Measurements from ENCODE around the gene BEST2. TPM values are rescaled to one million over a fixed set of nuclear protein-coding genes. Genes with fewer than 3 reads are reported as not detected.

The BEST2 gene
- total and polyA plus RNA-seq, 2 of the 4 experiments (the other 2 are of a cell fraction): not detected

DNA sequence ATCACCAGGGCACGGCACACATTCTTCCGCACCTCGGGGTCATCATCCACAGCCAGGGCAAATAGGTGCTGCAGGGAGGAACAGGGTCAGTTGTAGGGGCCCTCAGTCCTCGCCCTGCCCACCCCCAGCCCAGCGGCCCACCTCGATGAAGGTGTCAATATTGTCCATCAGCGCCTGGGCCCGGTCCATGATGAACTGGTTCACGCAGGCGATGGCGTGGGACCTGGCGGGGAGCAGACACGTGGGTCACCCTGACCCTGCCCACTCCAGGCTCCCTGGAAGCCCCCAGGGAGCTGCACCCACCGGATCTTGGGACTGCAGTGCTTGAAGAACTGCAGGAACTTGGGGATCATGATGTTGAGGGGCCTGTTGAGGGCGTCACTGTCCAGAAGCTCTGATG lies 36.5 kb upstream of the BEST2 start:
- Histone ChIP-seq H3K18ac (ENCODE audit: low read depth, low read length) (no peak overlapping the region), H2BK120ac (ENCODE audit: low read depth, low read length) (no peak overlapping the region), H3K27ac (ENCODE audit: insufficient read depth, low read length) (no peak overlapping the region), H3K56ac (ENCODE audit: extremely low read depth, insufficient read depth, low read length) (no peak overlapping the region), H4K5ac (ENCODE audit: low read depth, low read length) (no peak overlapping the region), H2BK20ac (ENCODE audit: low read depth, low read length) (no peak overlapping the region), H3K4me1 (ENCODE audit: control insufficient read depth, insufficient read depth, low read length) (no peaks in the 10 kb centered on the region; the same call in 1 of the 2 replicates), H3K14ac (replicated peaks; ENCODE audit: low read depth, low read length) (no peak overlapping the region), H4K20me1 (ENCODE audit: insufficient read depth, low read length) (peaks cover 21% of the 10 kb centered on the region), H2AK5ac (ENCODE audit: low read depth, low read length) (no peak overlapping the region), H3K9ac (ENCODE audit: low read depth, low read length) (no peak overlapping the region), H4K8ac (ENCODE audit: low read depth in 2 of 2, low read length in 2 of 2) (no peak overlapping the region), H3K79me1 (ENCODE audit: low read depth in 1 of 2, low read length in 2 of 2) (peaks cover 27 to 63% of the 10 kb centered on the region in 2 experiments), H3K9me1 (ENCODE audit: insufficient read depth, low read length) (peaks cover 7% of the 10 kb centered on the region; the same call in 1 of the 2 replicates), H4K91ac (ENCODE audit: insufficient read depth, low read depth, low read length) (no peak overlapping the region), H3K36me3 (ENCODE audit: control insufficient read depth, insufficient read depth, low read length) (peaks cover 60% of the 10 kb centered on the region), H3K4me2 (ENCODE audit: low read depth, low read length) (no peak overlapping the region), H3K4ac (ENCODE audit: low read depth, low read length) (no peak overlapping the region), H3K9me3 (ENCODE audit: control insufficient read depth, insufficient read depth, low read length) (no peaks in the 10 kb centered on the region), H3K23ac (ENCODE audit: low read depth, low read length) (no peak overlapping the region), H2BK5ac (ENCODE audit: low read depth, low read length, poor library complexity, severe bottlenecking) (no peak overlapping the region), H2BK15ac (ENCODE audit: low read depth, low read length) (no peak overlapping the region), H3K4me3 (ENCODE audit: insufficient read depth, low read depth, low read length) (no peak overlapping the region), H2AK9ac (replicated peaks; ENCODE audit: low read depth, low read length, poor library complexity) (peak overlapping the region; percentile 13), H3K27me3 (ENCODE audit: control insufficient read depth, insufficient read depth, low read length) (no peaks in the 10 kb centered on the region), H2AFZ (replicated peaks; ENCODE audit: low read length, poor library complexity) (no peak overlapping the region)
- no peak for TF ChIP-seq CEBPB (IDR thresholded peaks at IDR 0.05; ENCODE audit: low read depth, low read length)
- no peak for TF ChIP-seq CHD1 (IDR thresholded peaks at IDR 0.05; ENCODE audit: low read depth, low read length)
- TF ChIP-seq MXI1 (IDR thresholded peaks at IDR 0.05; ENCODE audit: borderline replicate concordance, low read depth, low read length): no peak
- TF ChIP-seq RCOR1 (IDR thresholded peaks at IDR 0.05; ENCODE audit: insufficient replicate concordance, low read length): no peak
- no peak for TF ChIP-seq BHLHE40 (IDR thresholded peaks at IDR 0.05; ENCODE audit: low read depth, low read length)
- TF ChIP-seq, protein P1, sequence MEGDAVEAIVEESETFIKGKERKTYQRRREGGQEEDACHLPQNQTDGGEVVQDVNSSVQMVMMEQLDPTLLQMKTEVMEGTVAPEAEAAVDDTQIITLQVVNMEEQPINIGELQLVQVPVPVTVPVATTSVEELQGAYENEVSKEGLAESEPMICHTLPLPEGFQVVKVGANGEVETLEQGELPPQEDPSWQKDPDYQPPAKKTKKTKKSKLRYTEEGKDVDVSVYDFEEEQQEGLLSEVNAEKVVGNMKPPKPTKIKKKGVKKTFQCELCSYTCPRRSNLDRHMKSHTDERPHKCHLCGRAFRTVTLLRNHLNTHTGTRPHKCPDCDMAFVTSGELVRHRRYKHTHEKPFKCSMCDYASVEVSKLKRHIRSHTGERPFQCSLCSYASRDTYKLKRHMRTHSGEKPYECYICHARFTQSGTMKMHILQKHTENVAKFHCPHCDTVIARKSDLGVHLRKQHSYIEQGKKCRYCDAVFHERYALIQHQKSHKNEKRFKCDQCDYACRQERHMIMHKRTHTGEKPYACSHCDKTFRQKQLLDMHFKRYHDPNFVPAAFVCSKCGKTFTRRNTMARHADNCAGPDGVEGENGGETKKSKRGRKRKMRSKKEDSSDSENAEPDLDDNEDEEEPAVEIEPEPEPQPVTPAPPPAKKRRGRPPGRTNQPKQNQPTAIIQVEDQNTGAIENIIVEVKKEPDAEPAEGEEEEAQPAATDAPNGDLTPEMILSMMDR (conservative IDR thresholded peaks at IDR 0.05; ENCODE audit: low read depth, low read length): no peak
- TF ChIP-seq, protein P2, sequence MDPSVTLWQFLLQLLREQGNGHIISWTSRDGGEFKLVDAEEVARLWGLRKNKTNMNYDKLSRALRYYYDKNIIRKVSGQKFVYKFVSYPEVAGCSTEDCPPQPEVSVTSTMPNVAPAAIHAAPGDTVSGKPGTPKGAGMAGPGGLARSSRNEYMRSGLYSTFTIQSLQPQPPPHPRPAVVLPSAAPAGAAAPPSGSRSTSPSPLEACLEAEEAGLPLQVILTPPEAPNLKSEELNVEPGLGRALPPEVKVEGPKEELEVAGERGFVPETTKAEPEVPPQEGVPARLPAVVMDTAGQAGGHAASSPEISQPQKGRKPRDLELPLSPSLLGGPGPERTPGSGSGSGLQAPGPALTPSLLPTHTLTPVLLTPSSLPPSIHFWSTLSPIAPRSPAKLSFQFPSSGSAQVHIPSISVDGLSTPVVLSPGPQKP (IDR thresholded peaks at IDR 0.05; ENCODE audit: borderline replicate concordance, low read depth, low read length): no peak
- TF ChIP-seq, protein P3, sequence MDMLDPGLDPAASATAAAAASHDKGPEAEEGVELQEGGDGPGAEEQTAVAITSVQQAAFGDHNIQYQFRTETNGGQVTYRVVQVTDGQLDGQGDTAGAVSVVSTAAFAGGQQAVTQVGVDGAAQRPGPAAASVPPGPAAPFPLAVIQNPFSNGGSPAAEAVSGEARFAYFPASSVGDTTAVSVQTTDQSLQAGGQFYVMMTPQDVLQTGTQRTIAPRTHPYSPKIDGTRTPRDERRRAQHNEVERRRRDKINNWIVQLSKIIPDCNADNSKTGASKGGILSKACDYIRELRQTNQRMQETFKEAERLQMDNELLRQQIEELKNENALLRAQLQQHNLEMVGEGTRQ (IDR thresholded peaks at IDR 0.05; ENCODE audit: low read depth, low read length): no peak
- TF ChIP-seq MAZ (IDR thresholded peaks at IDR 0.05; ENCODE audit: borderline replicate concordance, low read depth, low read length): no peak
- no peak for TF ChIP-seq NFE2L2 (IDR thresholded peaks at IDR 0.05; ENCODE audit: low read depth, low read length)
- DNase-seq: no peak
- dilution Hi-C loops (cut with HindIII; ENCODE audit: low sequenced_read_pairs, unreplicated experiment): no loop called here
- 92% methylated on average over 10 of the region's 15 CpGs; no CpG with 5 or more reads in 1 of the 2 experiments for WGBS, 2 experiments (ENCODE audit: extremely low coverage in 2 of 2, insufficient read length in 1 of 2)
- CTCF ChIA-PET: no interaction called here
- POLR2A ChIA-PET (ENCODE audit: unreplicated experiment): no interaction called here
- in situ Hi-C loops (cut with MboI; ENCODE audit: low sequenced_read_pairs): no loop called here
- intact Hi-C loops (cut with micrococcal nuclease): no loop called here
- ATAC-seq (ENCODE audit: low read depth): no peak
- TSS peak; percentile 33 for BruUV-seq (replicated peaks)
